ENCODE results near the gene ARHGAP15.

ARHGAP15 gene

DNA sequence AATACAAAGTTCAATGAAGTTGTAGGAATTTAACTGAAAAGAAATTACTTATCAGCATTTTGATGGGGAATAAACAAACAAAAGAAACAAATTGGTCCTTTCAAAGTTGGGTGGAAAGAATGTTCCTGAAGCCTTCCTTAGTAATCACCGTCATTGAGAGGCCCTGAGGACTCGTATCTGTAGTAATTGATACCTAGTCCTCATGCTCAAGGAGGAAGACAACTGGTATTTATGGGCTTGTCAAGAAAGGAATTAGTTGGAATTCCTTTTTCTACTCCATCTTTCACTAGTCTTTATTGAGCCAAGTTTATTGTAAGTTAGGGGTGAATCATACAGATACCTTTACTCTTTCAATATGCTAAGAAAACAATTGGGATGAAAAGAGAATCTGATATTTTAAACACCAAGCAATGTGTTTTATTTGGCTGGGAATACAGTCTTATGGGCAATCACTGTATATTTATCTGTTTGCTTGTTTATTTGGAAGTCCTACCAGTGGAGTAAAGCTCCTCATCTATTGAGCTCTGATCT lies 324.8 kb downstream of the ARHGAP15 start:
- H3K23ac ChIP-seq (ENCODE audit: low read length), result no peak overlapping the region
- no peaks in the 10 kb centered on the region for H3K36me3 ChIP-seq (ENCODE audit: control insufficient read depth in 1 of 2, insufficient read depth in 2 of 2, low read length in 2 of 2)
- DNase-seq, result no peak
- H3K9ac ChIP-seq (ENCODE audit: low read length), result no peak overlapping the region
- no peak overlapping the region for H3K4me2 ChIP-seq (ENCODE audit: low read length)
- H3K4me3 ChIP-seq (ENCODE audit: low read depth, low read length), result no peak overlapping the region
- H3K27me3 ChIP-seq (ENCODE audit: insufficient read depth, low read length), result no peaks in the 10 kb centered on the region
- no peaks in the 10 kb centered on the region for H3K79me2 ChIP-seq (ENCODE audit: control insufficient read depth, insufficient read depth, low read length, poor library complexity)
- WGBS (ENCODE audit: extremely low coverage, insufficient coverage, insufficient read length), result no CpG with 5 or more reads among the region's 2 CpGs
- H4K12ac ChIP-seq (ENCODE audit: low read depth, low read length), result no peak overlapping the region
- no peaks in the 10 kb centered on the region for H3K4me1 ChIP-seq (ENCODE audit: control insufficient read depth in 1 of 2, insufficient read depth in 2 of 2, low read length in 2 of 2)
- H3K18ac ChIP-seq (ENCODE audit: low read length), result no peak overlapping the region
- no peak overlapping the region for H3K4ac ChIP-seq (ENCODE audit: low read depth, low read length)
- H4K8ac ChIP-seq (ENCODE audit: low read depth, low read length), result no peak overlapping the region
- no peak overlapping the region for H3K27ac ChIP-seq (ENCODE audit: low read depth, low read length)
- no peak overlapping the region for H2BK12ac ChIP-seq (ENCODE audit: low read length)
- no peak overlapping the region for H2AFZ ChIP-seq (ENCODE audit: insufficient read depth, low read length, poor library complexity)
- no peak overlapping the region for H2BK120ac ChIP-seq (ENCODE audit: insufficient read depth, low read length, poor library complexity)
- H3K79me1 ChIP-seq (ENCODE audit: low read length), result no peaks in the 10 kb centered on the region
- H4K91ac ChIP-seq (ENCODE audit: low read depth, low read length), result no peak overlapping the region
- H3K9me3 ChIP-seq (ENCODE audit: insufficient read depth, low read depth, low read length), result no peaks in the 10 kb centered on the region
- H2AK5ac ChIP-seq (ENCODE audit: low read length), result no peak overlapping the region
- no peak overlapping the region for H3K14ac ChIP-seq (ENCODE audit: low read length)
- no peak overlapping the region for H2BK5ac ChIP-seq (ENCODE audit: low read depth, low read length, poor library complexity)

DNA sequence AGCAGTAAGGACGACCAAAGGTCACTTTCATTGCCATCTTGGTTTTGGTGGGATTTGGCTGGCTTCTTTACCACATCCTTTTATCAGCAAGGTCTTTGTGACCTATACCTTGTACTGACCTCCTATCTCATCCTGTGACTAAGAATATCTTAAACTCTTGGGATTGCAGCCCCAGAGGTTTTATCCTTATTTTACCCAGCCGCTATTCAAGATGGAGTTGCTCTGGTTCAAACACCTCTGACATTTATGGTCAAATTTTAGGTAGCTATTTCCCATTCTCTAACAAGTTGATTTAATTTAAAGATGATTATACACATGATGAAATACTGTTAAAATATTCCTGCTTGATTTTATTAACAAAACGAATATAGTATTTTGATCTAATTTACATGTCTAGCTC lies 326.1 kb downstream of the ARHGAP15 start:
- Histone ChIP-seq H2BK12ac (ENCODE audit: low read length) (no peak overlapping the region), H3K27me3 (ENCODE audit: insufficient read depth, low read length) (no peaks in the 10 kb centered on the region), H4K12ac (ENCODE audit: low read depth, low read length) (no peak overlapping the region), H2BK5ac (ENCODE audit: low read depth, low read length, poor library complexity) (no peak overlapping the region), H4K8ac (ENCODE audit: low read depth, low read length) (no peak overlapping the region), H3K4ac (ENCODE audit: low read depth, low read length) (no peak overlapping the region), H2AFZ (ENCODE audit: insufficient read depth, low read length, poor library complexity) (no peak overlapping the region), H3K4me2 (ENCODE audit: low read length) (no peak overlapping the region), H3K79me2 (ENCODE audit: control insufficient read depth, insufficient read depth, low read length, poor library complexity) (no peaks in the 10 kb centered on the region), H3K9me3 (ENCODE audit: insufficient read depth, low read depth, low read length) (no peaks in the 10 kb centered on the region), H3K4me1 (ENCODE audit: control insufficient read depth in 1 of 2, insufficient read depth in 2 of 2, low read length in 2 of 2) (no peaks in the 10 kb centered on the region), H3K27ac (ENCODE audit: low read depth, low read length) (no peak overlapping the region), H2BK120ac (ENCODE audit: insufficient read depth, low read length, poor library complexity) (no peak overlapping the region), H3K79me1 (ENCODE audit: low read length) (no peaks in the 10 kb centered on the region), H3K14ac (ENCODE audit: low read length) (no peak overlapping the region), H3K36me3 (ENCODE audit: control insufficient read depth in 1 of 2, insufficient read depth in 2 of 2, low read length in 2 of 2) (no peaks in the 10 kb centered on the region), H3K23ac (ENCODE audit: low read length) (no peak overlapping the region), H3K18ac (ENCODE audit: low read length) (no peak overlapping the region), H2AK5ac (ENCODE audit: low read length) (no peak overlapping the region), H3K4me3 (ENCODE audit: low read depth, low read length) (no peak overlapping the region), H4K91ac (ENCODE audit: low read depth, low read length) (no peak overlapping the region), H3K9ac (ENCODE audit: low read length) (no peak overlapping the region)
- no CpG with 5 or more reads among the region's 3 CpGs for WGBS (ENCODE audit: extremely low coverage, insufficient coverage, insufficient read length)
- DNase-seq, result no peak

GRCh38 chr2:143458258-143459190 lies 329.3 kb downstream of the ARHGAP15 start:
- H3K27me3 ChIP-seq (ENCODE audit: insufficient read depth, low read length), result no peaks in the 10 kb centered on the region
- H3K14ac ChIP-seq (ENCODE audit: low read length), result no peak overlapping the region
- H3K4ac ChIP-seq (ENCODE audit: low read depth, low read length), result no peak overlapping the region
- DNase-seq, result no peak
- no peak overlapping the region for H2AK5ac ChIP-seq (ENCODE audit: low read length)
- H3K79me1 ChIP-seq (ENCODE audit: low read length), result no peaks in the 10 kb centered on the region
- no peak overlapping the region for H2BK12ac ChIP-seq (ENCODE audit: low read length)
- H3K18ac ChIP-seq (ENCODE audit: low read length), result no peak overlapping the region
- WGBS (ENCODE audit: extremely low coverage, insufficient coverage, insufficient read length), result no CpG with 5 or more reads among the region's 7 CpGs
- no peak overlapping the region for H3K27ac ChIP-seq (ENCODE audit: low read depth, low read length)
- H3K79me2 ChIP-seq (ENCODE audit: control insufficient read depth, insufficient read depth, low read length, poor library complexity), result no peaks in the 10 kb centered on the region
- no peak overlapping the region for H4K8ac ChIP-seq (ENCODE audit: low read depth, low read length)
- no peaks in the 10 kb centered on the region for H3K36me3 ChIP-seq (ENCODE audit: control insufficient read depth in 1 of 2, insufficient read depth in 2 of 2, low read length in 2 of 2)
- no peak overlapping the region for H2AFZ ChIP-seq (ENCODE audit: insufficient read depth, low read length, poor library complexity)
- H3K4me3 ChIP-seq (ENCODE audit: low read depth, low read length), result no peak overlapping the region
- H4K12ac ChIP-seq (ENCODE audit: low read depth, low read length), result no peak overlapping the region
- H3K4me1 ChIP-seq (ENCODE audit: control insufficient read depth in 1 of 2, insufficient read depth in 2 of 2, low read length in 2 of 2), result no peaks in the 10 kb centered on the region
- H3K9me3 ChIP-seq (ENCODE audit: insufficient read depth, low read depth, low read length), result no peaks in the 10 kb centered on the region
- H2BK5ac ChIP-seq (ENCODE audit: low read depth, low read length, poor library complexity), result no peak overlapping the region
- H4K91ac ChIP-seq (ENCODE audit: low read depth, low read length), result no peak overlapping the region
- H2BK120ac ChIP-seq (ENCODE audit: insufficient read depth, low read length, poor library complexity), result no peak overlapping the region
- no peak overlapping the region for H3K4me2 ChIP-seq (ENCODE audit: low read length)
- no peak overlapping the region for H3K9ac ChIP-seq (ENCODE audit: low read length)
- no peak overlapping the region for H3K23ac ChIP-seq (ENCODE audit: low read length)

- H4K12ac ChIP-seq (ENCODE audit: low read depth, low read length), result no peak overlapping the region
- no peak overlapping the region for H3K4me3 ChIP-seq (ENCODE audit: low read depth, low read length)
- no peaks in the 10 kb centered on the region for H3K27me3 ChIP-seq (ENCODE audit: insufficient read depth, low read length)
These were observed 331.2 kb downstream of the ARHGAP15 start for GRCh38 chr2:143460382-143460781.

More at GRCh38 chr2:143460382-143460781, 331.2 kb downstream of the ARHGAP15 start:
- Histone ChIP-seq H3K9me3 (ENCODE audit: insufficient read depth, low read depth, low read length) (no peaks in the 10 kb centered on the region), H3K23ac (ENCODE audit: low read length) (no peak overlapping the region), H3K4me1 (ENCODE audit: control insufficient read depth in 1 of 2, insufficient read depth in 2 of 2, low read length in 2 of 2) (no peaks in the 10 kb centered on the region), H4K91ac (ENCODE audit: low read depth, low read length) (no peak overlapping the region), H3K9ac (ENCODE audit: low read length) (no peak overlapping the region), H2BK120ac (ENCODE audit: insufficient read depth, low read length, poor library complexity) (no peak overlapping the region), H2AFZ (ENCODE audit: insufficient read depth, low read length, poor library complexity) (no peak overlapping the region), H3K79me2 (ENCODE audit: control insufficient read depth, insufficient read depth, low read length, poor library complexity) (no peaks in the 10 kb centered on the region), H2BK5ac (ENCODE audit: low read depth, low read length, poor library complexity) (no peak overlapping the region), H2AK5ac (ENCODE audit: low read length) (no peak overlapping the region), H4K8ac (ENCODE audit: low read depth, low read length) (no peak overlapping the region), H3K4ac (ENCODE audit: low read depth, low read length) (no peak overlapping the region), H3K18ac (ENCODE audit: low read length) (no peak overlapping the region), H2BK12ac (ENCODE audit: low read length) (no peak overlapping the region), H3K4me2 (ENCODE audit: low read length) (no peak overlapping the region), H3K36me3 (ENCODE audit: control insufficient read depth in 1 of 2, insufficient read depth in 2 of 2, low read length in 2 of 2) (no peaks in the 10 kb centered on the region), H3K27ac (ENCODE audit: low read depth, low read length) (no peak overlapping the region), H3K14ac (ENCODE audit: low read length) (no peak overlapping the region), H3K79me1 (ENCODE audit: low read length) (no peaks in the 10 kb centered on the region)
- no peak for DNase-seq

All from trophoblast cell (in vitro differentiated cells and primary cell).